ENCODE data around the gene DDX51. TPM values are rescaled to one million over a fixed set of nuclear protein-coding genes. Genes with fewer than 3 reads are reported as not detected.

The DDX51 gene
- total and polyA plus RNA-seq, 2 experiments from 2014 or later = 6.8 to 16.1 TPM

DNA sequence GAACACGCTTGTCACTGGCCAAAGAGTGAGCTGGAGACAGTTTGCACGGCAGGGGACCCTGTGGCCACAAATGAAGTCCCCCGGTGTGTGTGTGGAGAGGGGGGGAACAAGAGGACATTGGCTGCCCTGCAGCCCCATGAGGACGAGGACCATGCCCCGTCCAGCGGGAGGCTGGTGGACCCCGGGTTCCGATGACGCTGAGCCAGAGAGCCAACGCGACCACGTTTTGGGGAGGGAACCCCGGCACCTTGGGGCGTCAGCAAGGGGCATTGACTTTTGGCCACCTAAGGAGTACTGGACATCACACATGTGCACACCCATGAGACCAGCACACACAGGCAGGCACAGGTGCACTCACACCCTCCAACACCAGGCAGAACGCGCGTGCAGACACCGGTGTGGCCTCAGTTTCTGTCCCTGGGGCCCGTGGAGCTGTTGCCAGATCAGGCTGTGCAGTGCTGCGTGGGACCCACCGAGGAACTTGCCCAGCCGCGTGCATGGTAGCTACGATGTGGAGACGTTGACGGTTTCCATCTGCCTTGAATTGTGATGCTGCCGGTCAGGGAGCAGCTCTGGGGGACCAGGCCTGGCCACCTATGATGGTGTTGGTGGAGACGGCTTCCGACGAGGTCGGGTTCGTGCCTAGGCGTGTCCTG is 26.6 kb upstream of the DDX51 start:
- H3K79me2 ChIP-seq = no peaks in the 10 kb centered on the region
- no peak overlapping the region for H2AFZ ChIP-seq
- no peaks in the 10 kb centered on the region for H3K4me1 ChIP-seq (ENCODE audit: insufficient read depth)
- TF ChIP-seq EZH2phosphoT487 (IDR thresholded peaks at IDR 0.05; ENCODE audit: low read depth, severe bottlenecking, unreplicated experiment) = no peak
- no peak for TF ChIP-seq EZH2 (IDR thresholded peaks at IDR 0.05; ENCODE audit: borderline replicate concordance)
- no peak for TF ChIP-seq CTCF (IDR thresholded peaks at IDR 0.05; ENCODE audit: poor library complexity)
- no peak overlapping the region for H3K27ac ChIP-seq
- 92% methylated on average over 31 of the region's 33 CpGs for WGBS (ENCODE audit: low lambda C conversion rate, missing lambda C conversion rate)
- H3K9me3 ChIP-seq (ENCODE audit: low read depth) = no peaks in the 10 kb centered on the region
- peaks cover 12% of the 10 kb centered on the region for H3K27me3 ChIP-seq
- DNase-seq (ENCODE audit: low spot score) = no peak
- no peak overlapping the region for H3K4me2 ChIP-seq
- H3K4me3 ChIP-seq = no peak overlapping the region
- H4K20me1 ChIP-seq (ENCODE audit: insufficient read depth, poor library complexity, severe bottlenecking) = no peaks in the 10 kb centered on the region
- H3K9me2 ChIP-seq (replicated peaks; ENCODE audit: insufficient read depth) = no peaks in the 10 kb centered on the region
- H3K36me3 ChIP-seq (replicated peaks; ENCODE audit: insufficient read depth, low read depth) = no peaks in the 10 kb centered on the region

DNA sequence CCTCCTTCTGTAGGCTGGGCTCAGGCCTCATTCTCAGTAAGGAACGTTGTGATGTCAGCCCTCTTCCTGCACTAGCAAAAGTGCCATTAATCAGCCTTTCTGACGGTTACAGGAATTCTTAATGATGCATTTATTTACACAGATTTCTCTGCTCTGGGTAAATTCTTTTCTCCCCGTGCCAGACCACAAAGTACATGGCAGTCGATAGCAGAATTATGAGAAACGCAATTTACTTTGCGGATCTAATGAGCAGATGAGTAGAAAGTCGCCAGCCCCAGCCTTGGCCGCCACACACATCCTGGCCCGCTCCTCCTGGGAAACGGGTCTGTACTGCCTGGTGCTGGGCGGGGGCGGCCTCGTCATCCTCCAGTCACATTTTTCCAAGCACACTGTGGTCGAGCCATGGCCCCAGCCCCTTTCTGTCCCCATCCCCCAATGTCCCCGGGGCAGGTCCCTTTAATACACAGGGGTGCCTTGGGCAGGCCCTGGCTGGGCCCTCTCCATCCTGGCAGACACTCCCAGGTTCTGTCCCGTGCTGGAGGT is 26.0 kb upstream of the DDX51 start:
- DNase-seq (ENCODE audit: low spot score) = no peak
- Histone ChIP-seq H4K20me1 (ENCODE audit: insufficient read depth, poor library complexity, severe bottlenecking) (no peaks in the 10 kb centered on the region), H3K9me2 (replicated peaks; ENCODE audit: insufficient read depth) (no peaks in the 10 kb centered on the region), H2AFZ (no peak overlapping the region), H3K36me3 (replicated peaks; ENCODE audit: insufficient read depth, low read depth) (no peaks in the 10 kb centered on the region), H3K9me3 (ENCODE audit: low read depth) (no peaks in the 10 kb centered on the region), H3K4me1 (ENCODE audit: insufficient read depth) (no peaks in the 10 kb centered on the region), H3K4me2 (no peak overlapping the region), H3K4me3 (no peak overlapping the region), H3K27me3 (peaks cover 12% of the 10 kb centered on the region), H3K79me2 (no peaks in the 10 kb centered on the region), H3K27ac (no peak overlapping the region)
- TF ChIP-seq EZH2phosphoT487 (IDR thresholded peaks at IDR 0.05; ENCODE audit: low read depth, severe bottlenecking, unreplicated experiment) (no peak), EZH2 (IDR thresholded peaks at IDR 0.05; ENCODE audit: borderline replicate concordance) (no peak), CTCF (IDR thresholded peaks at IDR 0.05; ENCODE audit: poor library complexity) (no peak)
- 67% methylated on average over 16 of the region's 16 CpGs for WGBS (ENCODE audit: low lambda C conversion rate, missing lambda C conversion rate)

DNA sequence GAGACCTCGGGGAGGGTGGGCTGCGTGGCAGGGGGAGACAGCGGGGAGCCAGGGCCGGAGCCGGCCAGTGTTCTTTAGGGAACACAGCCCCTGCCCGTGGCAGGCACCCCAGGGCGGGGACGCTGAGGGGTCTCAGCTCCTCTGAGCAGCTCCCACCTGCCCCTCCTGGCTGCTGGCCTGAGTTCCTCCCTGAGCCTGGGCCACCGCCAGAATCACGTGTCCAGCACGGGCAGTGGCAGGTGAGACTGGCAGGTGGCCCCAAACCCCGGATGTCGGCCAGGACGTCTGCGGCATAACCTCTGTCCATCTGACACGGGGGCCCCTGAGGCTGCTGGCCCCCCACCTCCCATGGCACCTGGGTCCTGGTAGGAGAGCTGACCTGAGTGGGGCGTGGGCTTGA is 25.3 kb upstream of the DDX51 start:
- H3K9me2 ChIP-seq (replicated peaks; ENCODE audit: insufficient read depth) = no peaks in the 10 kb centered on the region
- no peak overlapping the region for H3K27ac ChIP-seq
- WGBS (ENCODE audit: low lambda C conversion rate, missing lambda C conversion rate) = 92% methylated on average over 14 of the region's 17 CpGs
- no peaks in the 10 kb centered on the region for H4K20me1 ChIP-seq (ENCODE audit: insufficient read depth, poor library complexity, severe bottlenecking)
- peaks cover 12% of the 10 kb centered on the region for H3K27me3 ChIP-seq
- no peak overlapping the region for H2AFZ ChIP-seq
- H3K36me3 ChIP-seq (replicated peaks; ENCODE audit: insufficient read depth, low read depth) = no peaks in the 10 kb centered on the region
- no peak overlapping the region for H3K4me2 ChIP-seq
- no peak overlapping the region for H3K4me3 ChIP-seq
- DNase-seq (ENCODE audit: low spot score) = no peak
- TF ChIP-seq EZH2phosphoT487 (IDR thresholded peaks at IDR 0.05; ENCODE audit: low read depth, severe bottlenecking, unreplicated experiment) = no peak
- TF ChIP-seq CTCF (IDR thresholded peaks at IDR 0.05; ENCODE audit: poor library complexity) = no peak
- TF ChIP-seq EZH2 (IDR thresholded peaks at IDR 0.05; ENCODE audit: borderline replicate concordance) = no peak
- no peaks in the 10 kb centered on the region for H3K79me2 ChIP-seq
- no peaks in the 10 kb centered on the region for H3K4me1 ChIP-seq (ENCODE audit: insufficient read depth)
- no peaks in the 10 kb centered on the region for H3K9me3 ChIP-seq (ENCODE audit: low read depth)

All from hepatocyte (in vitro differentiated cells).